IPS-NIHi7 (cell line): ENCODE results near the gene SFRP5.

ENCODE experiments used
- DNase-seq: peaks from one replicate; pipeline ENCODE4 v3.0.0; 2012; ENCODE audit warnings: mixed read lengths; ENCODE audit errors: extremely low spot score

Gene SFRP5

DNA sequence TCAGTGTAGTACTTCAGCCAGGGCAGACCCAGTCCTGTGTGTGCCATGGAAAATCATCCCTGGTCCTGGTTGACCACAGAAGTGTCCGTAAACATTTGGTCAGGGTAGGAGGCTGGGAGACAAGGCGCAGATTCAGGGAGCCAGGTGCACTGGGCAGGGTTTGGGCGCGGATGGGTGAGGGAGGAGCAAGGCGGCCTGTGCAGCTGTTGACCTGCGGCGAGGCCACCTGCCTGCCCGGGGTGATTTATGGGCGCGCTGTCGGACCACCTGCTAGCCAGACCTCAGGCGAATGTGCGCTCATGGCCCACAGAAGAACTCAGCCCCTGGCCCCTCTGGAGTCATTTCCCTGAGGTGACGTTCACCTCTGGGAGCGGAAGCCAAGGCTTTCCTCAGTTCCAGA lies 6.6 kb downstream of the SFRP5 start:
- no peak for DNase-seq

DNA sequence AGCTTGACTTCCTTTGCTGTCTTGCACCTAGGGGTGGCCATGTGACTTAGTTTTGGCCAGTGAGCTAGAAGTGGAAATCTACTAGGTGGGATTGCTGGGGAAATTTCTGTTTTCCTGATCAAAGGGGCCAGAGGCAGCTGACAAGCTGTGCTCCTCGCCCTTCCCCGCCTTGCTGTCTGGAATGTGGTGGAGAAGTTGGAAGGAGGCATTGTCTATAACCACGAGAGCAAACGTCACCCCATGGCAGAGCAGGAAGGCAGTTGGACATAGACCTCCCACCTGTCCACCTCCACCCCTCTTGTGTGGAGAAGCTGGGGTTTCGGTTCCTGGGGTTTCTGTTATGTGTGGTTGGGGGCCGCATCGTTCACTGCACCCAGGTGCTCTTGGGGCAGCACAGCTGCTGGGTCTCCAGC lies 7.3 kb downstream of the SFRP5 start:
- no peak for DNase-seq

DNA sequence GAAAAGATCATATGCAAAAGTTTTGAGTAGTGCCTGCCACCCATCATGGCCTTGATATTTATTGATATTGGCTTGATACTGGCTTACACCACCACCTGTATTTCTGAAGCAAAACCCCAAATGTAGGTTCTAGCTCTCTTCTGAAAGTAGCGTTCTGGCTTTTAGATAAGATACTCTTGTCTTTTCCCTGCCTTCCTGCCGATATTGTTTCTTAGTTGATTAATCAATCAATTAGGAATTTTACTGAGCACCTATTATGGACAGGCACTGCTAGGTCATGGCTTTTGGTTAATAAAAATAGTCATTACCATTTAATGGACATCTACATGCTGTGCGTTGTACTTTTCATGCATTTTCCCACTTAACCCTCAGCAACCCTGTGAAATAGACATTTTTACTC lies 7.9 kb downstream of the SFRP5 start:
- no peak for DNase-seq

DNA sequence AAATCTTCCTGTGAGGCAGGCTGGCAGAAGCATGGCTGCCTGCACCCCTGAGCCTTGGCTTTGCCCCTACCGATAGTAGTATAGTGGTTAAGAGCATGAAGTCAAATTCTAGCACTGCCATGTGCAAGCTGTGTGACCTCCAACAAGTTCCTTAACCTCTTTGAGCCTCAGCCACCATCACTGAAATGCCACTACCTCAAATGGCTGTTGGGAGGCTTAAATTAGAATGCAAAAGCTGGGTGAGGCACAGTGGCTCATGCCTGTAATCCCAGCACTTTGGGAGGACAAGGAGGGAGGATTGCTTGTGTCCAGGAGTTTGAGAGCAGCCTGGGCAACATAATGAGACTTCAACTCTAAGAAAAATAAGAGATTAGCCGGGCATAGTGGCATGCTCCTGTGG lies 8.4 kb downstream of the SFRP5 start:
- no peak for DNase-seq

DNA sequence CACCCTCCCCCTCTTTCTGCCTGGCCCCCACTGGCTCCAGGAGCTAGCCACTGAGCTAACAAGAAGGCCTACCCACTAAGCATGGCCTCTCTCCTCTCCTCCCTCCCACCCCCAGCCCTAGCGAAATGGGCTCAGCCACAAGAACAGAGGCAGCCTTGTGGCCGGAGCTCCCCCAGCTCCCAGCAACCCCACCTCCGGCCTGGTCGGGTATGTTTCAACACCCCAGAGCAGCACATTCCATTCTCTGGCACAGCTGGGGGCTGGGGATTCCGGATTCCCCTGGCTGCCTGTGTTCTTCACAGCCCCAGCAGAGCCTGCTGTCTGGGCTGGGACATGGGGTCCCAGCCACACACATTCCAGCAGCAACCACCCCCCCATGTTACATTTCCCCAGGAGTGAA lies 9.0 kb downstream of the SFRP5 start:
- DNase-seq, result peak; percentile 74

DNA sequence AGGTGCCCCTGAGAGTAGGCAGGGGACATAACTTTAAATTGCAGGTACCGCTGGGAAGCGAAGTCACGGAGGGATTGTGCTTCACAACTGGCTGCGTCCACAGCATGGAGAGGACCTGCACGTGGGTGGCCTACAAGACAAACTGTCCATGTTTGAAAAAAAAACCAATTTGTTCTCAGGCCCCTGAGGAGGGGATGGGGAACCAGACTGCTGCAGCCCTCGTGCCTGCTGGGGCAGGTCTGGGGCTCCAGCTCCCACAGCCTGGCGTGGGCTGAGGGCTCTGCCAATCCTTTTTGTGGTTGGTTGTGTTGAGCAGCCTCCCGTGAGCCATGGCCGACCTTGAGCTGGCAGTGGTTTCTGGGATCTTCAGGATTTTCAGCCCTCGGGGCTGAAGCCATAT lies 9.7 kb downstream of the SFRP5 start:
- no peak for DNase-seq

DNA sequence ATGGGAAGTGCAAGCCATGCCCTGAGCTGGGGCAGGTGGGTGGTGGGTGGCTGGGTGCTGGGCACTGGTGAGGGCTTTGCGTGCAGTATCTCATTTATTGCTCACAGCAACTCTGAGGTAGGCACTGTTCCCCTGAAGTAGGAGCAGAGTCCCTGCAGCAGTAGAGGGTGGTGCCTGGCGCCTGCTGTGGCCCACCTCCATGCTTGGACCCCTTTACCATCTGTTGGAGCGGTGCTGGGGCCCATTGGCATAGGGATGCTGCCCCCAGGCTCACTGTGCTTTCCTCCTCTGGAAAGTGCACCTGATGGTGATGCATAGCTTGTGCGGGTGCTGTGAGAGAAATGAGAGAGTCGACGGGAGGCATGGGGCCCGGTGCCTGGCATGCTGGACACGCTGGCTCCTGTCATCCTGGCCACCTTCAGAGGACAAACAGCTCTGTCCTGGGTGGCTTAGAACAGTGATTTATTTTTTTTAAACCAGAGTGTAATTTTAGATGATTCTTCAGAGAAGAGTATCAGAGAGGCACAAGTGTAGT lies 10.4 kb downstream of the SFRP5 start:
- no peak for DNase-seq

DNA sequence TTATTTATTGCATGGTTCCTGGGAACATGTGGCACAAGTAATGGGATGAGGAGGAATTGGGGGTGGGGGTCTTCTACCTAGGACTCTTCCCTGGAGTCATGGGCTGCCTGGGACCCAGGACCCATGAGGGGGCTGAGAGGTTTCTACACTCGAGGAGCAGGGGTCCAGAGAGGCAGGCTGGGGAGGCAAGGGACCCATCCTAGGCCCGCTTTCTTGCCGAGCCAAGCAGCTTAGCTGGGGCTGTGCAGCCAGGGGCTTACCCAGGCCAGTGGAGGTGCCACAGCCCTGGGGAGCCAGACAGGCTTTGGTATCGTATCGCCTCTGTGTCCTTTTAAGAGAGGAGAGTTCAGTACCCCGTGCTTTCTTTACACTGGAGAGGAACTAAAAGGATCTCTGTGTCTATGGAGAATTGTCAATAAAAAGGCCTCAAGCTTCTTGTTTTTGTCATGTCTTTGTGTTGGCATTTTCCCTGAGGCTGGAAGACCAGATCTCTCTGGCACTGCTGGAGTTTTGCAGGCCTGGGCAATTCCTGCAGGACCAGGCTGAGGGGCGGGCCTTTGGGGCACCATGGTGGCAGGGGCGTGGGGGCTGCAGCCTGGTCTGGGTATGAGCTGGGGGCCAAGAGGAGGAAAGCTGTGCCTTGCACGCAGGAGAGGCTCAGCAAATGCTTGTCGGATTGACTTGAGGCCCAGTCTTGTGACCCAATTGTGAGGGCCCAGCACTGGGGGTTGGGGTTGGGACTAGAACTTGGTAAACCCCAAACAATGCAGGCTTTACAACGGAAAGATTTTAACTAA lies 11.1 kb downstream of the SFRP5 start:
- DNase-seq, result no peak

DNA sequence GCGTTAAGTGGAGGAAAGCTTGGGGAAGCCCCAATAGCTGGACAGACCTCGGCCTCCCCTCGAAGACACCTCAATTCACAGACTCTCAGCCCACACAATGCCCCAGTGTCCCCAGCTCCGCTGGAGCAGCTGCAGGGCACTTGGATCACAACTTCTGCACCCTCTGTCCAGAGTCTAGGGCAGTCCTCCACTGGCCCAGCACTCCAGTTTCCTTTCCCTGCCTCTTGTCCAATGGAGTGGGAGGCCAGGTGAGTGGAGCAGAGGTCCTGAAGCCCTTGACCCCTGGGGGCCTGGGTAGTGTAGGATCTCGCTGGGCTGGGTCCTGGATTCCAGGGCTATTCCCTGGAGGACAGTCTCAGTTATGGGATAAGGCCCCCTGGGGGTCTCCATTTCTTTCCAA lies 11.9 kb downstream of the SFRP5 start:
- no peak for DNase-seq

DNA sequence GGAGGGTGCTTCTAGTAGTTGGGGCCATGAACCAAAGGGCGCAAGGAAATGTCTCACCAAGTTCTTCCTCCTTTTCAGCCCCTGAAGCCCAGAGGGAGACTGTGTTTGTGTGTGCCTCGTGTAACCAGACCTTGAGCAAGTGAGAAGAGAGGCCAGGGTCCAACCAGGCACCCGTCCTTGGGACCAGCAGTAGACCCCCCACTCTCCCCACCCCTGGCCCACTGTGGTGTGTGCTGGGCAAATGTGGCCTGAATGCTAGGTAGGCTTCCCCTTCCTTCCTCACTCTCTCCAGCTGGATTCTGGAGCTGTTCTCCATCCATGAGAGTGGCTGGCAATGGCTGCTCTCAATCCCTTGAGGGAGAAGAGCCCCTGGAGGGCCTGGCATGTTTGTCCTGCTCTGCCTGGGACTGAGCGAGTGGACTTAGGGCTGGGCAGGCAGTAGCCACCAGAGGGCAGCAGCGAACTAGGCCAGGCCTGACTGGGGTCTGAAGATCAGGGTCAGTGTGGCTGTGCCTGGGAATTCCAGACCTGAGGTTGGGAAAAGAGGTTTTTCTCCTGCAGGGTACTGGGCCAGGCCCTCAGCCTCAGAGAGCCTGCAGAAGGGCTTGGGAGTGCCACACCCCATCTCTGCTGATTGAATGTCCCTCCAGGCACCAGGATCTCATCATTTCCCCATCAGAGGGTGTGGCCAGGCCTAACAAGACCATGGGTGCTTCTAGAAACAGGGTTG lies 12.5 kb downstream of the SFRP5 start:
- DNase-seq, result peak; percentile 93

DNA sequence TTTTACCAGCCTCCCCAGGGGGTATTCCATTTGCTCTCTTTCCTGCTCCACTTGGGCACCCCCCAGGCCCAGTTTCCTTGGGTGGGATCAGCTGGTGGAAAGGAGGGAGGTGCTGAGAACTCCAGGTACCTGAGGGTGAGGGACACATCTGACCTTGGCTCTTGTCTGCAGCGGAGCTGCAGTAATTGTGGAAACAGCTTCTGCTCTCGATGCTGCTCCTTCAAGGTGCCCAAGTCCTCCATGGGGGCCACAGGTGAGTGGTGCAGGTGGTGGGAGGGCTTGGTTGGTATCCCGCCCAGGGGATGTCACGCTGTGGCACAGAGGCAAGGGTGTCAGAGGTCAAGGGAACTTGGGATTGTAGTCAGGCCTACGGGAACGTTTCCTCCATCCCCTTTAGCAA lies 14.3 kb downstream of the SFRP5 start:
- no peak for DNase-seq

DNA sequence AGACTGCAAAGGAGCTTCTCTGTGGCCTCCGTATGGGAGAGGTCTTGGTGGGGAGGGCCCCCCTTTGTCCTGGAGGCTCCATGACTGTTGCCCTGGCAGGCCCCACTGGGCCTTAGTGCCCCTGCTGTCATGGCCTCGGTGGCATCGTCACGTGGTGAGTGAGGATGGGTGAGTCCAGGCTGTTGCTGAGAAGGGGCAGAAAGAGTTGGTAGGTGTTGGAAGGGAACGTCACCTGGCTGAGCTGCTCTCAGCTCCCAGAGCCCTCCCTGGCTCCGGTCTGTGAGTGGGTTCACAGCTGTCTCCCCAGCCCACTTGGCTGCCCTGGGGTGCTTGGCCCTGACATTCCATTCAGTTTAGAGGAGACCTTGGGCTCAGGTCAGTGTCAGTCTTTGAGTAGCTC lies 16.1 kb downstream of the SFRP5 start:
- DNase-seq, result no peak

DNA sequence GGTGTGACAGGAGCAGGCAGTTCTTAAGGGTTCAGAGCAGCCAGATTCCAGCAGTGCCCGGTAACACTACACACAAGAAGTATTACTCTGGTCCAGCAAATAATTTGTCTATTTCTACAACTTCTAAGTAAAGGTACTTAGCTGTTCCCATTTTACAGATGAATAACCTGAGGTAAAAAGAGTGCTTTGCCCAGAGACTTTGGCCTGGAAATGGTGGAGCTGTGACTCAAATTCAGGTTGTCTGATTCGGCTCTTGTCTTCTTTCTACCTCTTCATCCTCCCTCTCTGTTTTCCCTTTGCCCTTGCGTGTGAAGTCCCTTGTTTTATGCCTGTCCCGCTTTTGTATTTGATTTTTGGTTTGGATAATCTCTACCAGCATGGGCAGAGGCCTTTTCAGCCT lies 17.1 kb downstream of the SFRP5 start:
- DNase-seq, result no peak

DNA sequence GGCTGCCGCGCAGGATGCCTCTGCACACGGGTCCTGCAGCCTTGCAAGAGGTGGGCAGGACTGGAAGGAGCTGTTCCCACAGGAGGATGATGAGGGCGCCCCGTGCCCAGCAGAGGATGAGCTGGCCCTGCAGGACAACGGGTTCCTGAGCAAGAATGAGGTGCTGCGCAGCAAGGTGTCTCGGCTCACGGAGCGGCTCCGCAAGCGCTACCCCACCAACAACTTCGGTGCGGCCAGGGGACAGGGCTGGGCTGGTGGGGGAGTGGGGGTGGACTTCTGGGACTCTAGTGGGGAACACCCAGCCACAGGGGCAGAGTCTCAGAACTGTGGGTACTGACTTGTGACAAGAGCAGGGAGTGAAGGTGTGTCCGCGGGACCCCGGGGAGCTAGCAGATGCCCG lies 18.8 kb downstream of the SFRP5 start:
- no peak for DNase-seq

DNA sequence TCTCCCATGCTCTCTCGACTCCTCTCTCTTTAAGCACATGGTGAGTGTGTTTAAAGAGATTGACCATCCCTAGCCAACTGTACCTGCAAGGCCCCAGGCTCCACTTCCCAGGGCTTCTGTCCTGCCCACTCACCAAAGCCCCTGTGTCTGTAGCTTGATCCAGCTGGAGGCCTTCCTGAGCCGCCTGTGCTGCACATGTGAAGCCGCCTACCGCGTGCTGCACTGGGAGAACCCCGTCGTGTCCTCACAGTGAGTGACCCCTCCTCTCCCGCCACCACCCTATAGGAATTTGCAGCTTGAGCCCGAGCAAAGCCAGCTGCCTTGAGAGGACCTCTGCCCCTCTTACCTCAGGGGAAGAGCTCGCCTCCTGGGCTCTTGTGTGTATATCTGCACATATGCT lies 23.7 kb downstream of the SFRP5 start:
- DNase-seq, result no peak

DNA sequence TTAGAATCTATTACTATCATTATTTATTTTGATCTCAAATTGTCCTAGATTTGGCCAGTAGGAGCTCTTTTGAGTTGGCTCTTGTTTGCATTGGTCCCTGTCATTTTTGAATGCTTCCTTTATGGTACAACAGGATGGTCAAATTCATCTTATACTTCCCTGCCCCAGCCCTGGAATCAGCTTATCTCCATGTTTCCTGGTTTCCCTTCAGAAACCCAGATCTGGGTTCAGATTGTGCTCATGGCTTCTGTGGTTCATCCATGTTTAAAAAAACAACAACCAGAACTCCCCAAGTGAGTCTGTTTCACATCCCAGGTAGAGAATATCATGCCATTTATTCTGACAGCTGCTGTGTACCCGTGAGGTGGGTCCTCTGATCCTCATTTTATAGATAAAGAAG lies 24.2 kb downstream of the SFRP5 start:
- no peak for DNase-seq

DNA sequence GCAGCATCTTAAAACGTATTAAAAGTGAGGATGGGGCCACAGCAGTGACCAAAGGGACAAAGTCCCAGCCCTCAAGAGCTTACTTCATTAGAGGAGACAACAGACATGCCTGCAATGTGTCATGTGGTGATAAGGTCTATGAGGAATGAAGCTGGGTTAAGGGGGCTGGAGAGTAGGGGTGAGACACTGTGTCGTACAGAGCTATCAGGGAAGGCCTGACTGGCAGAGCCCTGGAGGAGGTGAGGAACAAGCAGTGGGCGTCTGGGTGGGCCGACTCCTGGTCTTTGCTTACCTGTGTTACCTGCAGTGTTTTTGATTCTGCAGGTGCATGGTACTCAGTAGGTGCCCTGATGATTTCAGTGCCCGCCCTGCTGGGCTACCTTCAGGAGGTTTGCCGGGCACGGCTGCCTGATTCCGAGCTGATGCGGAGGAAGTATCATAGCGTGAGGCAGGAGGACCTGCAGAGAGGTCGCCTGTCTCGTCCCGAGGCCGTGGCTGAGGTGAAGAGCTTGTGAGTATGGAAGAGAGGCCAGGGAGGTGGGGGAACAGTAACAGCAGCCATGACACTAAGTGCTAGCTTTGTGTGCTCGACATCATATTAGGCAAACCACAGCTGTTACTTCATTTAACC lies 27.3 kb downstream of the SFRP5 start:
- no peak for DNase-seq

DNA sequence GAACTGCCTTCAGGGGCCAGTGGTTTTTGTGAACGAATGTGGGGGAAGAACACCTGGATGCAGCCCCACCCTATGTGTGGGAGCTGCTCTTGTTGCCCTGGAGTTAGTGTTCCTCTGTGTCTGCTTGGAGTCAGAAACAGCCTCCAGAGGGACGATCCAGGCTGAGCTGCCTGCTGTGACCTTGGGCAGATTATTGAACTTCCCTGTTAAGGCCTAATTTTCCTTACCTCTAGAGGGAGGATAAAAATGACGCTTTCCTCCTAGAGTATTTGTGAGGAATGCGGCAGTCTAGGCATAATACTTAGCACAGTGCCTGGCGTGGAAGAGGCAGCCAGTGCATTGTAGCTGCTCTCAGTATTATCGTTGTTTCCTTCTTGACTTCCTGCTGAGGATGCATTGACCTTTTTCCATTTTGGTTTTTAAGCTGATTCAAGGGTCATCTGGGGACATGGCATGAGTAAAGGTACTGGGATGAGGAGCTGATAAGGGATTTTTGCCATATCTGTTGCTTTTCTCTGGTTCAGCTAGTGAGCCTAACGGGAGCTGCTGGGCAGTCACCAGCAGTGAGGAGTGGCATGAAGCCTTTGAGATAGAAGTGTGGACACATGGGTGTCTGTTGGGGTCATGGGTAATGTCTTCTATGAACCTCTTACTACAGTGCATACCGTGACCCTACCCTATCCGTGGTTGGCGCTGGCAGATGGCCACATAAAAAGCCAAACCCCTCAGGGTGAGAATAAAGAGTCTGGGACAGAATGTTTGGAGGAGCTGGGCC lies 28.4 kb downstream of the SFRP5 start:
- DNase-seq, result no peak

DNA sequence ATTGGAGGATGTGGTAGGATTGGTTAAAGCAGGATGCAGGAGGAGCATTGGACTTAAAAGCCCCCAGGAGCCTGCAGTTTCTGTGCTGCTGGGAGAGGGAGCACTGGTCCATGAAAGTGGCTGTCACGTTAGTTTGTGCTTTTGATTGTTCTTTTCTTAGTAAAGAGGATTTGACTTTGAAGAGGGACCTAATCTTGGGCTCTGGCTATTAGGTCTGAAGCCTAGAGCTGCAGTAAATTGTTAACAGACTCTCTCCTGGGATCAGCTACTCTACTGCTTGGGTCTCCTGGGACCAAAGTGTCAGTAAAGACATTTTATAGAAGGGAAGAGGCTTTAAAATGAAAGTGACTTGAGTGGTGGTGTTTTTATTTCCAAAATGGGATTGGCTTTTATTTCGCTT lies 31.2 kb downstream of the SFRP5 start:
- DNase-seq, result no peak

DNA sequence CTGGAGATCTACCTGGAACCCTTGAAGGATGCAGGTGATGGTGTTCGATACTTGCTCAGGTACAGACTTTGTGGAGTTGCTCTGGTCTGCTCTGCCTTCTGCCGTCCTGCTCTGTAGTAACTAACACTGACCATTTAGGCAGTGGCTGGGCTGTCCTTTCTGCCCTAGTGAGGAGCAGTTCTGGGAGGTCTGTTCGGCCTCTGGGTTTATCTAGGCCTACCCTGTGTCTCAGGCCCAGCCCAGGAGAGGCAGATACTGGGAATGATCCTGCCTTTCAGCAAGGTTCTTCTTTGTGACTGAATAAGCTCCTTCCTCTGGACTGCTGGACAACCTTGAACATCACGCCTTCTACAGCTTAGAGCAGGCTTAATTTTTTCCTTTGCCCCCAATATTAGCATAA lies 33.2 kb downstream of the SFRP5 start:
- DNase-seq, result no peak

DNA sequence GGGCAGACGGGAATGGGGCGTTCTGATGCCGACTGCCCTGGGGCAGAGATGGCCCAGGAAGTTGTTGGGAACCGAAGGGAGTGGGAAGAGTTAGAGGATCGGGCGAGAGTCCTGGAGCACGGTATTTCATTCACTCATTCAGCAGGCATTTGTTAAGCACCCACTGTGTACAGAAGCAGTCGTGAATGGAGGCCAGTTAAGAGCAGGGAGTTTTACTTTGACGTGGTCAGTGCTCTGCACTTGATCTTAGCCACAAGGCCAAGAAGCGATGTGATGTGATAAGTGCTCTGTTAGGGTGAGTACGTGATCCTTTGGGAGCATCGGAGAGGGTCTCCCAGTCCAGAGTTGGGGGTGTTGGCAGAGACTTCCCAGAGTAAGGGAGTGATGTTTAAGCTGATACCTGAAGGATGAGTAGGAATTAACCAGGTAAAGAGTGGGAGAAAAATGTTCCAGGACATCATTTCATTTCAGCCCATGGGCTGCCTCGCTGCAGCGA lies 34.0 kb downstream of the SFRP5 start:
- no peak for DNase-seq
